ENCODE measurements around the gene TAS1R3. TPM values are rescaled to one million over a fixed set of nuclear protein-coding genes. Genes with fewer than 3 reads are reported as not detected.

TAS1R3 gene
- total RNA-seq, 1 donor from 2014 or later: 0.65 TPM

DNA sequence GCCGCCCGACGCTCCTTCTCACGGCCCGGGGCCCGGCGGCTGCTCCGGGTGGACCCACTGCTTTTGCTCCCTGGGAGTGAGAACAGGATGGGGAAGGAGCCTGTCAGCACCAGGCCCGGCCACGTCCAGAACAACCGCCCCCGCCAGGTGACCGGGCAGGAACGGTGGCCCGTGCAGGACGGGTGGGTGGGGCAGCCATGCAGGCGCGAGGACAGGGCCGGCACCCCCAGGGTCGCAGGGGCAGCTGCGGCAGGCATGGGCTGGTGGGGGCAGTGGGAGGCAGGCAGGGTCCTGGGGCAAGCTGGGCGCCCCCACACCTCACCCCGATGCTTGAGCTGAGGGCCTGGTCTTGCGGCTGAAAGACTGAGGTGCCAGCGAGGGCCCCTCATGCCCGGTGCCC is 5.4 kb downstream of the TAS1R3 start:
- no peak overlapping the region for H3K27ac ChIP-seq

GRCh38 chr1:1336931-1337792 is 6.1 kb downstream of the TAS1R3 start:
- Histone ChIP-seq H3K27ac (no peak overlapping the region), H3K27me3 (ENCODE audit: low read depth) (no peaks in the 10 kb centered on the region), H3K36me3 (peaks cover 50% of the 10 kb centered on the region), H3K9me3 (no peaks in the 10 kb centered on the region), H3K4me1 (no peaks in the 10 kb centered on the region), H3K4me3 (no peak overlapping the region)
- intact Hi-C loops (cut with DNase I): no loop called here
- ATAC-seq: no peak
- no peak for DNase-seq
- TF ChIP-seq CTCF (IDR thresholded peaks at IDR 0.05): no peak

More for the DNA sequence above, 5.4 kb downstream of the TAS1R3 start:
- no peaks in the 10 kb centered on the region for H3K27me3 ChIP-seq (ENCODE audit: low read depth)
- TF ChIP-seq CTCF (IDR thresholded peaks at IDR 0.05): no peak
- DNase-seq (no peak), ATAC-seq (no peak)
- H3K36me3 ChIP-seq: peaks cover 46% of the 10 kb centered on the region
- no peaks in the 10 kb centered on the region for H3K9me3 ChIP-seq
- intact Hi-C loops (cut with DNase I): no loop called here
- H3K4me1 ChIP-seq: peaks cover 3% of the 10 kb centered on the region
- H3K4me3 ChIP-seq: no peak overlapping the region

GRCh38 chr1:1337793-1338147 is 6.7 kb downstream of the TAS1R3 start:
- Histone ChIP-seq H3K9me3 (no peaks in the 10 kb centered on the region), H3K27ac (no peak overlapping the region), H3K27me3 (ENCODE audit: low read depth) (no peaks in the 10 kb centered on the region), H3K4me1 (no peaks in the 10 kb centered on the region), H3K4me3 (no peak overlapping the region), H3K36me3 (peaks cover 50% of the 10 kb centered on the region)
- ATAC-seq (peak; percentile 21 to 28), DNase-seq (no peak)
- intact Hi-C loops (cut with DNase I): no loop called here
- TF ChIP-seq CTCF (IDR thresholded peaks at IDR 0.05): no peak

- Histone ChIP-seq H3K9me3 (no peaks in the 10 kb centered on the region), H3K27me3 (ENCODE audit: low read depth) (no peaks in the 10 kb centered on the region), H3K27ac (no peak overlapping the region), H3K4me3 (no peak overlapping the region), H3K4me1 (no peaks in the 10 kb centered on the region), H3K36me3 (peaks cover 50% of the 10 kb centered on the region)
- no peak for TF ChIP-seq CTCF (IDR thresholded peaks at IDR 0.05)
- intact Hi-C loops (cut with DNase I): no loop called here
- no peak for ATAC-seq
- no peak for DNase-seq
Measured at GRCh38 chr1:1338278-1338677, 7.2 kb downstream of the TAS1R3 start.

- peaks cover 50% of the 10 kb centered on the region for H3K36me3 ChIP-seq
- TF ChIP-seq CTCF (IDR thresholded peaks at IDR 0.05): no peak
- no peaks in the 10 kb centered on the region for H3K27me3 ChIP-seq (ENCODE audit: low read depth)
- intact Hi-C loops (cut with DNase I): no loop called here
- no peak overlapping the region for H3K27ac ChIP-seq
- DNase-seq (no peak), ATAC-seq (no peak)
- H3K4me3 ChIP-seq: no peak overlapping the region
- H3K4me1 ChIP-seq: peaks cover 9% of the 10 kb centered on the region
- H3K9me3 ChIP-seq: no peaks in the 10 kb centered on the region
Measured at GRCh38 chr1:1340185-1340584, 9.1 kb downstream of the TAS1R3 start.
